Measurements from ENCODE around the gene SAP25.
"Not testable (repeated sequence)": the region's sequence is repeated elsewhere in the genome, so short reads cannot be mapped to it uniquely, and the experiment has no call there.

The SAP25 gene

GRCh38 chr7:100577103-100577502, 3.4 kb upstream of the SAP25 start:
- FAIRE-seq, result no peak
- no peak for DNase-seq (ENCODE audit: insufficient read length, low spot score)

GRCh38 chr7:100576384-100576993, 2.8 kb upstream of the SAP25 start:
- FAIRE-seq (no peak), DNase-seq (ENCODE audit: insufficient read length, low spot score) (no peak)

GRCh38 chr7:100575746-100576383, 2.2 kb upstream of the SAP25 start:
- FAIRE-seq (no peak), DNase-seq (ENCODE audit: insufficient read length, low spot score) (no peak)

- DNase-seq (ENCODE audit: insufficient read length, low spot score), result no peak
- FAIRE-seq, result no peak
These were observed 1.5 kb upstream of the SAP25 start for GRCh38 chr7:100575206-100575631.

- FAIRE-seq, result no peak
These were observed 884 bp upstream of the SAP25 start for GRCh38 chr7:100574362-100575205.

GRCh38 chr7:100572949-100573675, 588 bp downstream of the SAP25 start:
- no peak for FAIRE-seq

More at GRCh38 chr7:100574362-100575205, 884 bp upstream of the SAP25 start:
- DNase-seq (ENCODE audit: insufficient read length, low spot score), result no peak

GRCh38 chr7:100572281-100572948, 1.3 kb downstream of the SAP25 start:
- FAIRE-seq (no peak), DNase-seq (ENCODE audit: insufficient read length, low spot score) (no peak)

More at GRCh38 chr7:100572949-100573675, 588 bp downstream of the SAP25 start:
- DNase-seq (ENCODE audit: insufficient read length, low spot score), result no peak

GRCh38 chr7:100571829-100572116, 1.9 kb downstream of the SAP25 start:
- FAIRE-seq (no peak), DNase-seq (ENCODE audit: insufficient read length, low spot score) (no peak)

- FAIRE-seq (no peak), DNase-seq (ENCODE audit: insufficient read length, low spot score) (no peak)
These were observed 2.5 kb downstream of the SAP25 start for GRCh38 chr7:100570954-100571828.

GRCh38 chr7:100568896-100569844, 4.5 kb downstream of the SAP25 start:
- FAIRE-seq, result no peak
- no peak for DNase-seq (ENCODE audit: insufficient read length, low spot score)

GRCh38 chr7:100568176-100568895, 5.4 kb downstream of the SAP25 start:
- FAIRE-seq (no peak), DNase-seq (ENCODE audit: insufficient read length, low spot score) (no peak)

- FAIRE-seq, result no peak
These were observed 5.9 kb downstream of the SAP25 start for GRCh38 chr7:100567751-100568175.

GRCh38 chr7:100567031-100567730, 6.5 kb downstream of the SAP25 start:
- no peak for FAIRE-seq

More at GRCh38 chr7:100567751-100568175, 5.9 kb downstream of the SAP25 start:
- no peak for DNase-seq (ENCODE audit: insufficient read length, low spot score)

GRCh38 chr7:100566018-100566531, 7.6 kb downstream of the SAP25 start:
- no peak for FAIRE-seq

More at GRCh38 chr7:100567031-100567730, 6.5 kb downstream of the SAP25 start:
- no peak for DNase-seq (ENCODE audit: insufficient read length, low spot score)

GRCh38 chr7:100565133-100565571, 8.5 kb downstream of the SAP25 start:
- no peak for DNase-seq (ENCODE audit: insufficient read length, low spot score)
- no peak for FAIRE-seq

More at GRCh38 chr7:100566018-100566531, 7.6 kb downstream of the SAP25 start:
- no peak for DNase-seq (ENCODE audit: insufficient read length, low spot score)

GRCh38 chr7:100564405-100564804, 9.3 kb downstream of the SAP25 start:
- FAIRE-seq; DNase-seq (ENCODE audit: insufficient read length, low spot score): not testable (repeated sequence)

All from HTR-8/SVneo (cell line).